Astrocyte (in vitro differentiated cells and primary cell): Measurements from ENCODE around the gene AHDC1. TPM values are rescaled to one million over a fixed set of nuclear protein-coding genes. Genes with fewer than 3 reads are reported as not detected.
A peak's percentile ranks its signal among the peaks of the same experiment; 100 is the strongest.

Experiments
- DNase-seq: peaks from one replicate; pipeline ENCODE4 v3.0.0-alpha.2; 2010; ENCODE audit warnings: low read depth
- FAIRE-seq: peaks from 2 replicates; lab custom pipeline; 2011; peaks lifted over from hg19 to GRCh38; lab: Jason Lieb, UNC
- H2AFZ ChIP-seq: 2 replicates; pipeline ENCODE4 v1.6.0; 2012; ENCODE audit warnings: low read depth, low read length, inconsistent platforms
- H3K27ac ChIP-seq: 2 replicates; pipeline ENCODE4 v1.5.1; 2011; ENCODE audit warnings: low read depth, low read length, inconsistent platforms
- H3K27me3 ChIP-seq: 2 replicates; pipeline ENCODE4 v1.6.0; 2011; ENCODE audit warnings: low read length, inconsistent platforms; ENCODE audit not compliant: insufficient read depth
- H3K36me3 ChIP-seq: 2 replicates; pipeline ENCODE4 v1.5.1; 2011; ENCODE audit warnings: low read length, inconsistent platforms; ENCODE audit not compliant: insufficient read depth
- H3K4me1 ChIP-seq: 2 replicates; pipeline ENCODE4 v1.5.1; 2011; ENCODE audit warnings: low read length, inconsistent platforms; ENCODE audit not compliant: insufficient read depth
- H3K4me2 ChIP-seq: 2 replicates; pipeline ENCODE4 v1.6.0; 2012; ENCODE audit warnings: low read length, inconsistent platforms
- H3K4me3 ChIP-seq: 2 replicates; pipeline ENCODE4 v1.5.1; 2011; ENCODE audit warnings: low read depth, mild to moderate bottlenecking, low read length, inconsistent platforms; ENCODE audit not compliant: insufficient read depth
- H3K79me2 ChIP-seq: 2 replicates; pipeline ENCODE4 v1.6.0; 2012; ENCODE audit warnings: mild to moderate bottlenecking, low read length, inconsistent platforms; ENCODE audit not compliant: insufficient read depth
- H3K9ac ChIP-seq: 2 replicates; pipeline ENCODE4 v1.6.0; 2012; ENCODE audit warnings: mild to moderate bottlenecking, low read length, inconsistent platforms
- H3K9me3 ChIP-seq: 2 replicates; pipeline ENCODE4 v1.5.1; 2012; ENCODE audit warnings: low read depth, mild to moderate bottlenecking, low read length, inconsistent platforms; ENCODE audit not compliant: insufficient read depth
- H4K20me1 ChIP-seq: 2 replicates; pipeline ENCODE4 v1.6.0; 2012; ENCODE audit warnings: low read length, inconsistent platforms; ENCODE audit not compliant: insufficient read depth
- H3K27ac Mint-ChIP-seq: one replicate; pipeline ENCODE4 v1.8.0; 2021; ENCODE audit warnings: mild to moderate bottlenecking, mixed read lengths; ENCODE audit not compliant: unreplicated experiment
- H3K27me3 Mint-ChIP-seq: one replicate; pipeline ENCODE4 v1.8.0; 2021; ENCODE audit warnings: low read depth, mixed read lengths; ENCODE audit not compliant: unreplicated experiment
- H3K36me3 Mint-ChIP-seq: one replicate; pipeline ENCODE4 v1.8.0; 2021; ENCODE audit warnings: low read depth, mixed read lengths; ENCODE audit not compliant: unreplicated experiment
- H3K4me1 Mint-ChIP-seq: one replicate; pipeline ENCODE4 v1.8.0; 2021; ENCODE audit warnings: low read depth, mixed read lengths; ENCODE audit not compliant: unreplicated experiment
- H3K4me3 Mint-ChIP-seq: one replicate; pipeline ENCODE4 v1.8.0; 2021; ENCODE audit warnings: mild to moderate bottlenecking, moderate library complexity, mixed read lengths; ENCODE audit not compliant: unreplicated experiment
- H3K9me3 Mint-ChIP-seq: one replicate; pipeline ENCODE4 v1.8.0; 2021; ENCODE audit warnings: mild to moderate bottlenecking, mixed read lengths; ENCODE audit not compliant: unreplicated experiment
- CTCF ChIP-seq: IDR thresholded peaks from 2 replicates; pipeline ENCODE4 v1.5.1; 2011; ENCODE audit warnings: low read depth, mild to moderate bottlenecking, inconsistent platforms, low read length, moderate library complexity; ENCODE audit not compliant: insufficient read depth
- EZH2 ChIP-seq: IDR thresholded peaks from 2 replicates; pipeline ENCODE4 v1.6.1; 2012; ENCODE audit warnings: mild to moderate bottlenecking, low read length, inconsistent platforms; ENCODE audit not compliant: insufficient read depth
- total RNA-seq: library from RNA; stranded (reverse); gene quantifications from 2 replicates; pipeline ENCODE4 v1.2.1, GENCODE V29; 2021

The AHDC1 gene
- total RNA-seq, 1 donor from 2014 or later: 75.7 TPM

- H3K9ac ChIP-seq: no peak overlapping the region
These were observed 5.2 kb upstream of the AHDC1 start for GRCh38 chr1:27609210-27609555.

GRCh38 chr1:27607239-27607804 is 3.4 kb upstream of the AHDC1 start:
- Mint-ChIP-seq H3K27me3 (peaks cover 19% of the 10 kb centered on the region), H3K27ac (peak overlapping the region; percentile 91), H3K4me1 (peaks cover 27% of the 10 kb centered on the region), H3K9me3 (no peaks in the 10 kb centered on the region), H3K36me3 (no peaks in the 10 kb centered on the region), H3K4me3 (peak overlapping the region; percentile 50)
- H3K27me3 ChIP-seq: peaks cover 18% of the 10 kb centered on the region
- H3K4me2 ChIP-seq: no peak overlapping the region
- no peaks in the 10 kb centered on the region for H3K36me3 ChIP-seq
- DNase-seq (no peak), FAIRE-seq (no peak)
- H2AFZ ChIP-seq: no peak overlapping the region
- no peak overlapping the region for H3K4me3 ChIP-seq
- peaks cover 17% of the 10 kb centered on the region for H3K4me1 ChIP-seq
- H4K20me1 ChIP-seq: peaks cover 5% of the 10 kb centered on the region
- no peak overlapping the region for H3K9ac ChIP-seq
- TF ChIP-seq CTCF: no peak
- TF ChIP-seq EZH2: no peak
- H3K27ac ChIP-seq: no peak overlapping the region
- H3K9me3 ChIP-seq: no peaks in the 10 kb centered on the region
- H3K79me2 ChIP-seq: peaks cover 9% of the 10 kb centered on the region

More at GRCh38 chr1:27609210-27609555, 5.2 kb upstream of the AHDC1 start:
- Histone ChIP-seq H3K9me3 (no peaks in the 10 kb centered on the region), H4K20me1 (no peaks in the 10 kb centered on the region), H3K4me3 (no peak overlapping the region), H3K4me2 (no peak overlapping the region), H3K27me3 (peaks cover 18% of the 10 kb centered on the region), H3K36me3 (no peaks in the 10 kb centered on the region), H3K79me2 (no peaks in the 10 kb centered on the region), H3K4me1 (peaks cover 17% of the 10 kb centered on the region), H3K27ac (no peak overlapping the region), H2AFZ (no peak overlapping the region)
- H3K27ac Mint-ChIP-seq: no peak overlapping the region
- H3K4me3 Mint-ChIP-seq: no peak overlapping the region
- H3K27me3 Mint-ChIP-seq: peaks cover 31% of the 10 kb centered on the region
- H3K9me3 Mint-ChIP-seq: peaks cover 2% of the 10 kb centered on the region
- H3K36me3 Mint-ChIP-seq: no peaks in the 10 kb centered on the region
- DNase-seq (no peak), FAIRE-seq (no peak)
- H3K4me1 Mint-ChIP-seq: peaks cover 27% of the 10 kb centered on the region
- no peak for TF ChIP-seq CTCF
- no peak for TF ChIP-seq EZH2

DNA sequence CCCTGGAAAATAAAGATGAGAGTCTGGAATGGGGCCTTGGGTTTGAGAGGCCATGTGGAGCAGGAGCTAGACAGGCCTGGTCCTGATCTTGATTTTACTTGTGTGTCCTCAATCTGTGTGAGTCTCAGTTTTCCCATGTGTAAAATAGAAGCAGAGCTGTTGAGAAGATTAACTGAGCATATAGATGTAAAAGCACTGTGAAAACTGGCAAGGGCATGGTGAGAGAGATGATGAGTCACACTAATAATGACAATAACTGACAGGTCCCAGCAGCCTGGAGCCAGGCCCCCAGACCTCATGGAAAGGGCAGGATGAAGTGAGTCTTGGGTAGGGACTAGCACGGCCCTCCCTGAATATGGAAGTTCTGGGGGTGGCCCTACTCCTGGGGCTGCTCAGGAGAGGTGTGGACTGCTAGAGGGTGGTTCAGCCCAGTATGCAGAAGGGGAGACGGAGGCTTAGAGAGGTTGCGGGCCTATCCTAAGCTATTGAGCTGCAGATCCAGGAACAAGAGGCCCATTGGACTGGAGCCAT is 2.8 kb upstream of the AHDC1 start:
- Histone ChIP-seq H3K9me3 (no peaks in the 10 kb centered on the region), H3K27ac (no peak overlapping the region), H3K79me2 (peaks cover 14% of the 10 kb centered on the region), H3K4me3 (no peak overlapping the region), H2AFZ (no peak overlapping the region), H3K4me2 (peak overlapping the region; percentile 48), H3K27me3 (peaks cover 17% of the 10 kb centered on the region), H3K36me3 (no peaks in the 10 kb centered on the region), H3K4me1 (peaks cover 19% of the 10 kb centered on the region), H3K9ac (no peak overlapping the region), H4K20me1 (peaks cover 10% of the 10 kb centered on the region)
- Mint-ChIP-seq H3K27ac (peak overlapping the region; percentile 75), H3K4me1 (peaks cover 27% of the 10 kb centered on the region), H3K4me3 (peak overlapping the region; percentile 30), H3K36me3 (no peaks in the 10 kb centered on the region), H3K9me3 (no peaks in the 10 kb centered on the region), H3K27me3 (peaks cover 14% of the 10 kb centered on the region)
- no peak for TF ChIP-seq CTCF
- TF ChIP-seq EZH2: no peak
- DNase-seq: no peak
- FAIRE-seq: no peak
